GM23338 (cell line): ENCODE data around the gene FTO. TPM values are rescaled to one million over a fixed set of nuclear protein-coding genes. Genes with fewer than 3 reads are reported as not detected.
A peak's percentile ranks its signal among the peaks of the same experiment; 100 is the strongest.

Source experiments
- ATAC-seq: fragments of 200-7000 bp; cut with Tn5 transposase; 3 replicates; pipeline ENCODE4 v1.9.1; 2020
- DNase-seq: peaks from one replicate; pipeline ENCODE4 v3.0.0-alpha.2; 2015; ENCODE audit warnings: low spot score
- H2AFZ ChIP-seq: fragments of 200-600 bp; sonication (generic); 2 replicates; pipeline ENCODE4 v1.8.0; 2016; ENCODE audit warnings: antibody characterized with exemption, mild to moderate bottlenecking, moderate library complexity
- H3F3A ChIP-seq: fragments of 200-600 bp; sonication (generic); replicated peaks from 2 replicates; pipeline ENCODE4 v1.8.0; 2017; ENCODE audit warnings: antibody characterized with exemption, mixed run types, low read depth
- H3K27ac ChIP-seq: fragments of 200-600 bp; sonication (generic); 2 replicates; pipeline ENCODE4 v1.6.1; 2016; ENCODE audit warnings: low read depth
- H3K27me3 ChIP-seq: fragments of 200-600 bp; sonication (generic); 2 replicates; pipeline ENCODE4 v1.8.0; 2016; ENCODE audit warnings: mild to moderate bottlenecking, mixed run types, moderate library complexity; ENCODE audit not compliant: insufficient read depth
- H3K36me3 ChIP-seq: fragments of 200-600 bp; sonication (generic); 2 replicates; pipeline ENCODE4 v1.8.0; 2016; ENCODE audit warnings: mild to moderate bottlenecking; ENCODE audit not compliant: insufficient read depth
- H3K4me1 ChIP-seq: fragments of 200-600 bp; sonication (generic); 2 replicates; pipeline ENCODE4 v1.8.0; 2016; ENCODE audit warnings: mild to moderate bottlenecking, moderate library complexity; ENCODE audit not compliant: insufficient read depth
- H3K4me2 ChIP-seq: fragments of 200-600 bp; sonication (generic); 2 replicates; pipeline ENCODE4 v1.7.1; 2017; ENCODE audit warnings: mixed run types
- H3K4me3 ChIP-seq: fragments of 200-600 bp; sonication (generic); 2 replicates; pipeline ENCODE4 v1.6.1; 2016; ENCODE audit warnings: mixed run types
- H3K79me2 ChIP-seq: fragments of 200-600 bp; sonication (generic); replicated peaks from 2 replicates; pipeline ENCODE4 v1.8.0; 2017; ENCODE audit warnings: mild to moderate bottlenecking; ENCODE audit not compliant: insufficient read depth
- H3K9me2 ChIP-seq: fragments of 200-600 bp; sonication (generic); 2 replicates; pipeline ENCODE4 v1.8.0; 2017; ENCODE audit not compliant: insufficient read depth
- H4K20me1 ChIP-seq: fragments of 200-600 bp; sonication (generic); replicated peaks from 2 replicates; pipeline ENCODE4 v1.8.0; 2017; ENCODE audit warnings: mild to moderate bottlenecking; ENCODE audit not compliant: insufficient read depth
- H3K27ac Mint-ChIP-seq: 2 replicates; pipeline ENCODE4 v1.8.0; 2020; ENCODE audit warnings: inconsistent platforms, mild to moderate bottlenecking, moderate library complexity, mixed read lengths
- H3K27me3 Mint-ChIP-seq: 3 replicates; pipeline ENCODE4 v1.8.0; 2022; ENCODE audit warnings: low read depth, mild to moderate bottlenecking, moderate library complexity, mixed read lengths, inconsistent platforms; ENCODE audit not compliant: insufficient read depth, poor library complexity
- H3K36me3 Mint-ChIP-seq: 3 replicates; pipeline ENCODE4 v1.8.0; 2021; ENCODE audit warnings: low read depth, mild to moderate bottlenecking, inconsistent platforms, moderate library complexity, mixed read lengths
- H3K4me1 Mint-ChIP-seq: 3 replicates; pipeline ENCODE4 v1.8.0; 2020; ENCODE audit warnings: mild to moderate bottlenecking, inconsistent platforms, mixed read lengths
- H3K4me3 Mint-ChIP-seq: 3 replicates; pipeline ENCODE4 v1.8.0; 2021; ENCODE audit warnings: moderate library complexity, mild to moderate bottlenecking, inconsistent platforms, mixed read lengths
- H3K9me3 Mint-ChIP-seq: 3 replicates; pipeline ENCODE4 v1.8.0; 2020; ENCODE audit warnings: moderate library complexity, mild to moderate bottlenecking, inconsistent platforms, mixed read lengths
- CREB1 ChIP-seq: fragments of 250-450 bp; sonication (Bioruptor Pico); IDR thresholded peaks from 2 replicates; pipeline ENCODE4 v1.5.0; 2020; ENCODE audit warnings: low read depth, mild to moderate bottlenecking, moderate library complexity
- CTCF ChIP-seq, 2 experiments: fragments of 200-600 bp in 1 of 2; sonication (generic) in 1 of 2; conservative IDR thresholded peaks; 2 replicates each; pipeline versions ENCODE4 v1.5.1 to v1.6.1; 2016 to 2017; ENCODE audit warnings: antibody characterized with exemption in 2 of 2, low read depth in 2 of 2, mild to moderate bottlenecking in 2 of 2, moderate library complexity in 1 of 2
- ZNF462 ChIP-seq: fragments of 250-450 bp; sonication (Bioruptor Pico); IDR thresholded peaks from 2 replicates; pipeline ENCODE4 v1.5.0; 2020; ENCODE audit warnings: mild to moderate bottlenecking, moderate library complexity
- polyA plus RNA-seq: library from polyadenylated mRNA; unstranded; fragments of >200 nt; fragmentation: Nextera tagmentation; extraction: Ambion mirVana; gene quantifications from 2 replicates; pipeline ENCODE4 v1.2.1, GENCODE V29; 2016
- total RNA-seq: library from RNA; depleted of rRNA; stranded (reverse); fragments of >200 nt; shearing (Covaris generic); gene quantifications from 2 replicates; pipeline ENCODE4 v1.2.3, GENCODE V29; 2014

The FTO gene
- total and polyA plus RNA-seq, 2 experiments from 2014 or later = 17.7 to 69.6 TPM

- H3K36me3 ChIP-seq = no peaks in the 10 kb centered on the region; the same call in 1 of the 2 replicates
- no peak for TF ChIP-seq ZNF462 (CRISPR knock-in tag)
- no peak for TF ChIP-seq CREB1 (CRISPR knock-in tag)
- no peak for TF ChIP-seq CTCF (conservative IDR thresholded peaks at IDR 0.05; ENCODE audit: low read depth in 2 of 2)
- Mint-ChIP-seq H3K4me1 (peaks cover 12% of the 10 kb centered on the region), H3K9me3 (no peaks in the 10 kb centered on the region), H3K27ac (peak overlapping the region; percentile 9; the same call in 1 of the 2 replicates), H3K27me3 (peaks cover 4% of the 10 kb centered on the region), H3K36me3 (peaks cover 1% of the 10 kb centered on the region; the same call in 1 of the 3 replicates), H3K4me3 (no peak overlapping the region)
- peak overlapping the region; percentile 65 for H3K27ac ChIP-seq
- H2AFZ ChIP-seq = no peak overlapping the region
- ATAC-seq (peak; percentile 25; the same call in 1 of the 3 replicates), DNase-seq (no peak)
- peaks cover 17% of the 10 kb centered on the region for H3K4me1 ChIP-seq
- no peaks in the 10 kb centered on the region for H3K79me2 ChIP-seq
- H3K4me3 ChIP-seq = no peak overlapping the region
- H3K27me3 ChIP-seq = no peaks in the 10 kb centered on the region
- H3F3A ChIP-seq = no peaks in the 10 kb centered on the region
- peak overlapping the region; percentile 63 for H3K4me2 ChIP-seq
- 0 out of 2 replicates have a peak, but pooled peaks cover 2% of the 10 kb centered on the region for H3K9me2 ChIP-seq
- no peaks in the 10 kb centered on the region for H4K20me1 ChIP-seq
Measured at GRCh38 chr16:53848277-53848942, 144.5 kb downstream of the FTO start.
